GM10266 (cell line): ENCODE data around the gene PGAP2.

ENCODE experiments used
- DNase-seq: peaks from one replicate; pipeline ENCODE4 v3.0.0; 2012; ENCODE audit errors: extremely low spot score
- TF ChIP-seq, protein P1 (sequence below): IDR thresholded peaks from 2 replicates; pipeline ENCODE4 v1.5.1; 2012; ENCODE audit warnings: mild to moderate bottlenecking, low read depth; ENCODE audit not compliant: control insufficient read depth, insufficient read depth; ENCODE audit errors: missing control alignments

The PGAP2 gene

DNA sequence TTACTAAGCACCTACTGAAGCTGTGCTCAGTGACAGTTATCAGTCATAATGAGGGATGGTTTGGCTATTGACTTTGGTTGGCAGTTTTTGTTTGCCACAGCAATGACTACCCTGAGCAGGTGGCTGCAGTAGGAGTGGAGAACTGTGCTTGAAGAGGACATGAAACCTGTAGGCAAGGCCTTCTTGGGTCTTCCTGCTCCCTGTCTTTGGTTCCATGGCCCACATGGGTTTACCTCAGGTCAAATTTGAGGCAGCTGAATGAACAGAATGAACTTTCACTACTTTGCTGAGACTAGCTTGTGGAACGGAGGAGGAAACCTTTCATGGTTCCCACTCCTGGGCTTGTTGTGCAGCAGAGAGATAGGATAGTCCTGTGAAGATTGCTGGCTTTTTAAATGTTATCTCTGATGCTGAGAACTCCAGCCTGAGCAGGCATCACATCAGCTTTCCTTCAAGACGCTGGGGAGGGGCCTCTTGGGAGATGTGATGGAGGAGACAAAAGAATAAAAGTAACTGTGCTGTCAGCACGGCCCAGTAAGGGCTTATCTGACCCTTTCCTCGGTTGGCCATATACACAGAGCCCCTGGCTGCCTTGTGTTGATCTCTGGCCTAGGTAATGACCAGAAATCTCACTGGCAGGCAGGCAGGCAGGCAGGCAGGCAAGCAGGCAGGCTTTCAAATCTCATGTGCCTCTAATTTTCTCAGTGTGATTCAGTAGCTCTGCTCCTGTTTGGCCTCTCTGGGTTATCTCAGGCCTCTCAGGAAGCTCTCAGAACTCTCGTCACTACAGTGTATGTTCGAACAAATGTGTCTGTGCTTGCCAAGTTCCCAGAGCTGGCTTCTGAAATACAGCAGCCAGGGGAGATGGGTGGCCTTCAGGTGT is 59.1 kb downstream of the PGAP2 start:
- no peak for DNase-seq
- TF ChIP-seq, protein P1, sequence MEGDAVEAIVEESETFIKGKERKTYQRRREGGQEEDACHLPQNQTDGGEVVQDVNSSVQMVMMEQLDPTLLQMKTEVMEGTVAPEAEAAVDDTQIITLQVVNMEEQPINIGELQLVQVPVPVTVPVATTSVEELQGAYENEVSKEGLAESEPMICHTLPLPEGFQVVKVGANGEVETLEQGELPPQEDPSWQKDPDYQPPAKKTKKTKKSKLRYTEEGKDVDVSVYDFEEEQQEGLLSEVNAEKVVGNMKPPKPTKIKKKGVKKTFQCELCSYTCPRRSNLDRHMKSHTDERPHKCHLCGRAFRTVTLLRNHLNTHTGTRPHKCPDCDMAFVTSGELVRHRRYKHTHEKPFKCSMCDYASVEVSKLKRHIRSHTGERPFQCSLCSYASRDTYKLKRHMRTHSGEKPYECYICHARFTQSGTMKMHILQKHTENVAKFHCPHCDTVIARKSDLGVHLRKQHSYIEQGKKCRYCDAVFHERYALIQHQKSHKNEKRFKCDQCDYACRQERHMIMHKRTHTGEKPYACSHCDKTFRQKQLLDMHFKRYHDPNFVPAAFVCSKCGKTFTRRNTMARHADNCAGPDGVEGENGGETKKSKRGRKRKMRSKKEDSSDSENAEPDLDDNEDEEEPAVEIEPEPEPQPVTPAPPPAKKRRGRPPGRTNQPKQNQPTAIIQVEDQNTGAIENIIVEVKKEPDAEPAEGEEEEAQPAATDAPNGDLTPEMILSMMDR = no peak

DNA sequence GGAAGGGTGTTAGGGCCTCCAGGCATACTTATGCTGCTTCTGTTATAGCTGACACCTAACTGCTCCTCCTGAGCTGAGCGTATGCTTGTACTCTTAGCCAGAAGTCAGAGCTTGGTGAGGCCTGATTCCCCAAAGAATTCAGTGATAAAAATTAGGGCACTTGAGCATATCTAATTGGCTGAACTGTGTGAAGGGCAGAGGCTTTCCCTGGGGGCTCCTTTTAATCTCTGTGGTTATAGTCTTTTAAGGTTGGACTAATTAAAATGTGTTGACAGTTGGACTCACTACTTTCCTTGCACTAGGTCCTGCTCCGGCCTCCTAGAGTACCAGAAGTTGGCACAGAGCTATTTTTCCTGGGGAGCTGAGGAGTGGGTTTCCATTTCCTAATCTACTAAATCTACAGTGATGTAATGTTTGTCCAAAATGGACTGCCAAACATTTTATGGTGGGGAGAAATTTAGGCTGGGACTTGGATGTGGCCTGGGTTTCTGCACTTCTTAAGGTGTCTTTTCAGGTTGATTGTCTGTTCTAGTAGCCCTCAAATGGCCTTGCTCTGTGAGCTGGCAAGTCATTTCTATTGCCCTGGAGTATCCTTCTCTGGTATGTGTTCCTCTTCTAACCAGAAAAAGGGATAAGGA is 65.5 kb downstream of the PGAP2 start:
- no peak for DNase-seq
- TF ChIP-seq, protein P1 = no peak
